Globus pallidus (tissue), 1 donor: ENCODE data around the gene SMYD3.
"Not testable (repeated sequence)": the region's sequence is repeated elsewhere in the genome, so short reads cannot be mapped to it uniquely, and the experiment has no call there.

ENCODE experiments used
- DNase-seq: peaks from one replicate; pipeline ENCODE4 v3.0.0-alpha.2; 2015; ENCODE audit warnings: low spot score

Gene SMYD3

GRCh38 chr1:245988393-245989078, 518.5 kb downstream of the SMYD3 start:
- no peak for DNase-seq

- DNase-seq, result no peak
Measured at GRCh38 chr1:245987997-245988392, 519.1 kb downstream of the SMYD3 start.

GRCh38 chr1:245987577-245987976, 519.5 kb downstream of the SMYD3 start:
- DNase-seq, result no peak

DNA sequence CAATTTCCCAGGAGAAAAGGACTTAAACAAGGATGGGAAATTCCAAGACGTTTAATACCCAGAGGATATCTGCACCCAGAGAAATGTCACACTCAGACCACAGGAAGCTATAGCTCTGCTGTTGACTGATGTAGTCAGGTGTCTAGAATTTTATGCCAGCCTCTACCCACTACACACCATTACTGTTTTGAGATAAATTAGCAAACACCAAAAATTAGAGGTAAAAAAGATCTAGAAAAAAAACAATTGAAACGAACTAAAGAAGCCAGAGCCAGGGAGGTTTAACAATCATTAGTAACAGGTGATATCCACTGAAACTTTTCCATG, 519.9 kb downstream of the SMYD3 start:
- no peak for DNase-seq

GRCh38 chr1:245986404-245987218, 520.5 kb downstream of the SMYD3 start:
- no peak for DNase-seq

DNA sequence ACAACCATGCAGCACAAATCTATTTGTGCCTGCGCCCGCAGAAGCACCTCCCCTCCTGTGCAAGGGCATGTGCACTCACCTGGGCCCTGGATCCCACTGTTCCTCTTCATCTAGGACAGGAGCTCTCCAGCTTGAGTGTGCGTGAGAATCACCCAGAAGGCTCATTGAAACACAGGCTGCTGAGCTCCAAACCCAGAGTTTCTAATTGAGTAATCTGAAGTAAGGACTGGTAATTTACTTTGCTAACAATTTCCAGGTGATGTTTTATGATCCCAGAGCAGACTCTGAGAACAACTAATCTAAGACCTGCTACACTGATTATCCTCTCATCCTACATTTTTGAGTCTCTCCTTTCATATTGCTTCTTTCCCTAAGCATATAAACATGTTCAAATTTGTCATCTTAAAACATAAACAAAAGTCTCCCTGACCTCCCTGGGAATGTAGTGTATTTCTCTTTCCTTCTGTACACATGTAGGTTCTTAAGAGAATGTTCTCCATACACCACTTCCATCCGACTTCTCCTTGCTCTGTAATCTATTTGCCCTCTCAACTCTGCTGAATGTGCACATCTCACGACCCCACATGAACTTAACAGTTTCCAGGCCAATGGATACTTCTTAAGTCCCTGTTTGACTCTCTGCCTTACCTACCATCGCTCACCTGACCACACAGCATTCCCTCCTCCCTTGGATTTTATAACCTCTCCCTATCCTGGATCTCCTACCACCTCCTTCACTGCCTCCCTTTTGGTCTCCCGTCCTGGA, 522.5 kb downstream of the SMYD3 start:
- DNase-seq, result no peak

- no peak for DNase-seq
Measured at GRCh38 chr1:245983294-245983967, 523.6 kb downstream of the SMYD3 start.

- no peak for DNase-seq
Measured at GRCh38 chr1:245979589-245979988, 527.5 kb downstream of the SMYD3 start.

- no peak for DNase-seq
Measured at GRCh38 chr1:245978915-245979314, 528.2 kb downstream of the SMYD3 start.

DNA sequence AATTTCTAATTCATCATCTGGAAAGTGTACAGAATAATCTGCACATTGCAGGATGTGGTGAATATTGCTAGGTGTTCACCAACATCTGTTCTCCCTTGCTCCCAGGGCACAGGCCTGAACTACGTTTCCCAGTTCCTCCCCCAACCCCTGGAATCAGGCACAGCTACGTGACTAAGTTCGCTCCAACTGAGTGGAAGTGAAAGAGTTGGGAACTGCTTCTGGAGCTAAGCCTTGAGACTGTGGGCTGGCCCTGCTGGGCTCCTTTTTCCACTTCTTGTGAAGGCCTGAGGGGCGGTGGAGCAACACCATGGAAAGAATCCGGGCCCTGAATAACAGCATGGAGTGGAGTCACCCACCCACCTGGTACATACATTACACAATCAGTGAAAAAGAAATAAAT, 534.6 kb downstream of the SMYD3 start:
- DNase-seq, result no peak

GRCh38 chr1:245971711-245972085, 535.4 kb downstream of the SMYD3 start:
- no peak for DNase-seq

- DNase-seq, result not testable (repeated sequence)
Measured at GRCh38 chr1:245971076-245971710, 535.9 kb downstream of the SMYD3 start.

- no peak for DNase-seq
Measured at GRCh38 chr1:245969283-245969682, 537.8 kb downstream of the SMYD3 start.

GRCh38 chr1:245968775-245969174, 538.3 kb downstream of the SMYD3 start:
- DNase-seq, result no peak

GRCh38 chr1:245965398-245965797, 541.7 kb downstream of the SMYD3 start:
- DNase-seq, result no peak

DNA sequence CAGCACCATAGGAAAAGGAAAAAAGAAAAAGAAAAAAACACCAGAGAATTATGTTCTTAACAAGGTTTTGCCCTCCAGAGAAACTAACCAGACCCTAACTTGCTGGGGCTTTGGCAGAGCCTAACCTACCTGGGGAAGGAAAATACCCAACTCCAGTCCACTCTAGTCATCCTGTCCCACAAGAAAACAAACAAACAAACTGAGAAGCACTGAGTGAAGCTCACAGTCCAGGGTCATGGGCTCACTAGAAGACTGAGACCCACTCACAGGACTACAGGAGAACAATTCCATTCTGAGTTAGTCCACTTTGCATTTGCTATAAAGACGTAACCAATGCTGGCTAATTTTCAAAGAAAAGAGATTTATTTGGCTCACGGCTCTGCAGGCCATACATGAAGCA, 543.4 kb downstream of the SMYD3 start:
- no peak for DNase-seq

- no peak for DNase-seq
Measured at GRCh38 chr1:245962453-245962852, 544.6 kb downstream of the SMYD3 start.

DNA sequence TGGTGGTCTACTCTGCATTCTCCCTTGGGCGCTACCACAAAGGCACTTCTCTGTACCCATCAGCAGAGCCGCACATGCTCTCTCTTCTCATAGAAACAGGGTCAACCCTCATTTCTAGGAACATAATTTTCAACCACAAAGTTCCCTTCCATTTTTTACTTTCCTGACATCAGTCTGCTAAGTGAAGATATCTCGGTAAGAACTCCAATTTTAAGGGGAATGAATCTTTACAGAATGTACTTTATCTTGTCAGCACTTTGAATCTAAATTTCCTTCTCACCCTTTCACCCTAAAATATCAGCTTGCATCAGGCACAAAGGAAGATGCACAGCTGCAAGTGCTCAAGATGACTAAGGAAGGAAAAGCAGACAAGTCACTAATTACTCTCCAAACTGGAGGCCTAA, 545.9 kb downstream of the SMYD3 start:
- no peak for DNase-seq

- DNase-seq, result no peak
Measured at GRCh38 chr1:245960171-245960570, 546.9 kb downstream of the SMYD3 start.

GRCh38 chr1:245958016-245958415, 549.1 kb downstream of the SMYD3 start:
- DNase-seq, result no peak

DNA sequence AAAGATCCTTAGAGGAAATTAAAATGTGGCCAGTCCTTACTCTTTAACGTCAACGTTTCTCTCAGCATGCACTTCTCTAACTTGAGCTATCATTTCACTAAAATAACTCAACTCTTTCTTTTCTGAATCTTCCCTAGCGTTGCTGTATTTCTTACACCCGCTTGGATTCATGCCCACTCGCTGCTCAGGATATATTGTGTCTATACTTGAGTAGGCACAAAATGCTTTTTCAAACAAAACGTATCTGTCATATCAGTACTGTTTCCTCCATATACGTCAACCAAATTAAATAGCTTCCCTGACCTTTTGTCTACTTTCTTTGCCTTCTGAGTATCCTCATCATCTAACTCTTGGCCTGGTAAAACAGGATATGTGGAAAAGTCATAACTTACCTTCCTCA, 549.7 kb downstream of the SMYD3 start:
- no peak for DNase-seq

GRCh38 chr1:245956225-245956624, 550.9 kb downstream of the SMYD3 start:
- no peak for DNase-seq
